H4 (cell line): Measurements from ENCODE around the gene PCGF3. TPM values are rescaled to one million over a fixed set of nuclear protein-coding genes. Genes with fewer than 3 reads are reported as not detected.
"Not testable (repeated sequence)": the region's sequence is repeated elsewhere in the genome, so short reads cannot be mapped to it uniquely, and the experiment has no call there.

Experiments
- DNase-seq: peaks from one replicate; pipeline ENCODE4 v3.0.0-alpha.2; 2015; ENCODE audit warnings: low spot score
- total RNA-seq: library from RNA; depleted of rRNA; stranded (reverse); fragments of >200 nt; shearing (Covaris generic); gene quantifications from 2 replicates; pipeline ENCODE4 v1.2.3, GENCODE V29; 2014

Gene PCGF3
- total RNA-seq, 1 experiment from 2014 or later, result 26.1 TPM

DNA sequence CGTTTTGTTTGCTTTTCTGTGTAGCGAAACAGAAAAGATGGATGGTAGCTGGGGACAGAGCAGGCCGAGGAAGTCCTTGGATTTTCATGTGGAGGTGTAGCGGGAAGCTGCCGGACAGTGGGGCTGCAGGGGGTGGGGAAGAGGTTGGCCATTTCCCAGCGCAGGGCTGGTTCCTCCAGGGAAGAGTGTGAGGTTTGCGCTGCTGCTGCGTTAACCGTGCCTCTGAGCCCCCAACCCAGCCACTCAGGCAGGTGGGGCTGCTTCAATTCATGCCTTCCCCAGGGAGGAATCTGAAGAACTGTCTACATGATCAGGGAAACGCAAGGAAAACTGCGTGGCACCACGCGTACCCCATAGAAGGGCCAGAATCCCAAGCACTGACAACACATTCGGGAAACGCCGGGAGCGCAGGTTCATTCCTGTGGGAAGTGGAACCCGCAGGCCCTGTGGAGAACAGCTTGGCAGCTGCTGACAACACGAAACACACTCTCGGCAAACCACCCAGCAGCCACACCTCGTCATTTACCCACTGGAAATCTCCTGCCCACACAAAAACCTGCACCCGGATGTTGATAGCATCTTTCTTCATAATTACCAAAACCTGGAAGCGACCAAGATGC, 57.7 kb downstream of the PCGF3 start:
- DNase-seq, result no peak

DNA sequence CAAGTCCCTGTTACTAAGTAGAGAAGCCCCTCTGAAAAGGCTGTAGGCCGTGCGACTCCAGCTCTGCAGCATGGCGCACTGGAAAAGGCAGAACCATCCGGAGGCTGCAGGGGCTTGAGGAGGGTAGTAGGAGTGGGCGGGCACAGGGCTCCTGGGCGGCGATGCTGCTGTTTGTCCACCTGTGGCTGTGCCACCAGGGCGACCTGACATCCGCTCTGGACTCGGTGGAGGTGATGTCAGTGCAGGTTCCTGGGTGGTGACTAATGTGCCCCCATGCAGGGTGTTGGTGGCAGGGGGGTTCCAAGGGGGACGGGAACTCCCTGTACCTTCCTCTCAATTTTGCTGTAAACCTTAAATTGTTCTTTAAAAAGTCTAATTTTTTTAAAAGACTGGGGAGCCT, 58.3 kb downstream of the PCGF3 start:
- DNase-seq, result no peak

DNA sequence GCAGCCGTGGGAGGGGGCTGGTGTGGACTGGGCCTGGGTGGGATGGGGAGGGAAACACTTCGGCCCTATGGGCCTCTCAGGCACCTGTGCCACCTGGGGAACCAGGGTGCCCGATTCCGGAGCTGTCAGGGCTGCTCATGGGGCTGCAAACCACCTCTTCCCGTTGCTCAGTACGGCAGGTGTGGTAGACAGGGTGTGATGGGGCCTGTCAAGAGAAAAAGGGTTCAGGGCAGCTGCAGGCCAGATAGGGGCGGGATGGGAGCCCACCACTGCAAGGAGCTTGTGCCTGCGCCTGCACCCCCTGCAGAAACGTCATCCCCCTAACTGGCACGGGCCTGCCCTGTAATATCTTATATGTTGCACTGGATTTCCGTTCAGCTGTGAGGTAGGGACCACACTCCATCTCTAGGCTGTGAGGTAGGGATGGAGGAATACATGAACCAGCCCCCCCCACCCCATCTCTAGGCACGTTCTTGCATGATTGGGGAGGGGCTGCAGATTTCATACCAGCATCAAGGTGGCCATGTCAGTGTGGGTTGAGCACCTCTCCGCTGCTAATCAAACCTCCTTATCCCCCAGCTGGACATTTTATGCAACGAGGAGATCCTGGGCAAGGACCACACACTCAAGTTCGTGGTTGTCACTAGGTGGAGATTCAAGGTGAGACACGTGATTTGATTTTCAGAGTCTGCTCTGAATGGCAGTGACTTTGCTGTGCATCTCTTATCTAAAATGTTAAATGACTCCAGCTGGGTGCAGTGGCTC, 59.0 kb downstream of the PCGF3 start:
- no peak for DNase-seq

DNA sequence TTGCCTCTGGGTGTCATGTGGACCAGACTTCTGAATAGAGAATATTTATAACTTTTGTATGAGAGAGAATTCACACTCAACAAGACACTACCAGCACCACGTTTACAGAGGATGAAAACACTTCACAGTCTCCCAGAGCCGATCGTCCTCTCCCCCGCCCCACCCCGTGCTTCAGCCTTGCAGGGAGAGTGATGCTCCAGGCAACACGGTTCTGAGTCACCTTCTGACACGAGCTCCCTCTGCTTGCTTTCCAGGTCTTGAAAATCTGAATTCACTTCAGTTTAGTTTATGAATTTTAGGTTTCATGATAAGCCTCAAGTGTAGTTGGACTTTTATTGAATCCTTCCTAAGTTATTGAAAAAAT, 60.5 kb downstream of the PCGF3 start:
- DNase-seq, result no peak

DNA sequence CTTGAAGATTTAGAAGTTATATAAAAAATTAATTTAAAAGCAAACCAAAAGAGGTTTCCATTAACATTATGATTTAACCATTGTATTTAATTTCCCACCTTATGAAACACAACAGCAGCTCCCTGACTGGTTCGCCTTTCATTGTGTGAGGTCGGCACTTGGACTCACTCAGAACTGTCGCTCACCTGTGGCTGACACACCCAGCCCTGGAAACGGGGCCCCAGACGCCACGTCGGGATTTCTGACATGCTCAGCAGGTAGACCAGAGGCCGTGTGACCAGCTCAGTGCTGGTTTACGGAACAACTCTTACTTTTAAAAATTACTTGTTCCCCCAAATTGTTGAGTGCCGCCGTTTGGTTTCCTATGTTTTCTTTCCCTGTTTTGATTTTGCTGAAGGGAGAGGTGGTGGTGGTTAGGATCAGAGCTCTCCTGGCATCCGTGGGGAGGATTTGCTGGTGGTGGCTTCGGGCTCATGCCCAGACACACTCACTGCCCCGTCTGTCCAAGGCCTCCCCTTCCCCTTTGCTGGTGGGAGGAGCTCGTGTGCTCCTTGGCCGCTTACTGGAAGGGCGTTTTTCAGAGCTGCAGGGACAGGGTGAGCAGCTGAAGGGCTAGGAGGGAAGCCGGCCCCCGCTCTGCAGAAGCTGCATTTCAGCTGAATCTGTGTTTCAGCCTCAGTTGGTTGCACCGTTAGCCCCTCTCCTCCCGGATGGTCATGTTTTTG, 61.1 kb downstream of the PCGF3 start:
- DNase-seq, result no peak

DNA sequence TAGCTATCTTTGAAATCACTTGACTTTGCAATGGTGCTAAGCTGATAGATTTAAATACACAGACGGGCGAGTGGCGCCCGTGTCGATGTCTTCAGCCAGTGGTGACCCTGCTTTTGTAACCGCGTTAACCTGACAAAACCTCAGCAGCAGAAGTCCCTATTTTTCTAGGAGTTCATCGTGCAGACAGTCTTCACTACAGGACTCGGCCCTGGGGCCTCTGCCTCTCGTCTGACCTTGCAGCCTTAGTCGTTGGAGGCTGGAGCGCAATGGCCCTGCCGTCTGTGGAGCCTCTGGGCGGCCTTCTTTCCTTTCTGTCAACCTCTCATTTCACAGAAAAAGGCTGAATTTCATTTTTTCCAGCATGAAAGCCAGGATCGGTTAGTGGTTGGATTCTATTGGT, 62.4 kb downstream of the PCGF3 start:
- DNase-seq, result no peak

DNA sequence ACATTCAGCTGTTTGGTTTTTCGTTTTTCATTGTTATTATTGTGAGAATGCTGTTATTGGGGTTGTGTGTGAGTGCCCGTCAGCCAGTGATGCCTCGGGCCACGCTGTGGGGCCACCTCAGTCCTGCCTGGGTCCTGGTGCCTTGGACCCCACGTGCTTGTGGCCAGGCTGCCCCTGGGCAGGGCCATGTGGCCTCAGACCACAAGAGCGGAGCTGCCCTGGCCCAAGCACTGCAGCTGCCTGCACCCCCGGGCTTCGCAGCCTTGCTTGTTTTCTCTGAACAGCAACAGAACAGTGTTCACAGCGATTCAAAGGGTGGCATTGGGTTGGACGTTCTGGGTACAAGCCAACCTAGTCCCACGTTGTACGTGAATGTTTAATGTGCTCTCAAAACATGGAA, 63.4 kb downstream of the PCGF3 start:
- no peak for DNase-seq

DNA sequence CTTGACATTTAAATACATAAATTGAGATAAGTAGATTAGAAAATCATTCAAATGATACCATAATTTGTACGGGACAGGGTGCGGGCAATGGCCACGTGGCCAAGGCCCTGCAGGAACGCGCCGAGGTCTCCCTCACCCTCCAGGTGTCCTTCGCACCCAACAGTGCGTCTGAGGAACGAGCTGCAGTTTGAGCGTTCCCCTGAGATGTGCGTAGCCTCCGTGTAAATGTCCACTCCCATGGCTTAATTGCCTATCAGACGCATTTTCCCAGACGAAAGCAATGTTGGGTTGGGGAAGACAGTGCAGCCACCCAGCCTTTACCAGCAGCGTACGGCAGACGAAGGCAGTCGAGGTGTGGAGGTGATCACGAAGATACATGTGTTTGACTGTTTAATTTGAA, 63.9 kb downstream of the PCGF3 start:
- DNase-seq, result no peak

DNA sequence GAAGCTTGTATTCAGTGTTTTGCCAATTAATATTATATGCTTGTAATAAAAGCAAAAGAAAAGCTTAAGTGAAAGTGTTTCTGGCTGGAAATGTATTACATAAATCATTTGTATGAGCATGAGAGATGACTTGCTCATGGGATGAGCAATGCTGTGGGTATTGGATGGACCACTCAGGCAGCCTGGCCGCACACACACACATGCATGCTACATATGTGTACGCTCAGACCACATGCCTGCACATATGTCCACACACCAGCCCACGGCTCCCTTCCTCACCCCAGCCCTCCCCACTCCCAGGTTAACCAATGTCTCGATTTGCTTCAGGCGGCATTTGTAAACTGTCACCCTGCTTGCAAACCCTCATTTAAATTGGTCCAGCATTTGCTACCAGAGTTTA, 64.4 kb downstream of the PCGF3 start:
- no peak for DNase-seq

DNA sequence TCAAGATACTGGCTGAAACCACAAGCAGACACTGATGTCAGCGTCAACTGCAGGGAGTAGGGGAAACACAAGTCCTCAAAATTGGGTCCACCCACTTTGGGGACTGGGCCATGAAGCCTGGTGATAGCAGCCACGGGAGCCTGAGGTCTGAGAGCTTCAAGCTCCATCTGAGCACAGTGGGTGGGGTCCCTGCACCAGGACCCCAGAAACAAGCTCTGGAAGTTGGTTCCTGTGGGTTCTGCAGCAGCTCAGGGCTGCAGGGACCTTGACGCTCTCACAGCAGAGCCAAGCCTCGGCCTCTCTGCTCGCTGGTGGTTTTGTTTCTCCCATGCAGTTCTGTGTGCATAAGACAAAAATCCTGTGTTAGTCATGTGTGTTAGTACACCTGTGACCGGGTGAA, 65.8 kb downstream of the PCGF3 start:
- DNase-seq, result no peak

DNA sequence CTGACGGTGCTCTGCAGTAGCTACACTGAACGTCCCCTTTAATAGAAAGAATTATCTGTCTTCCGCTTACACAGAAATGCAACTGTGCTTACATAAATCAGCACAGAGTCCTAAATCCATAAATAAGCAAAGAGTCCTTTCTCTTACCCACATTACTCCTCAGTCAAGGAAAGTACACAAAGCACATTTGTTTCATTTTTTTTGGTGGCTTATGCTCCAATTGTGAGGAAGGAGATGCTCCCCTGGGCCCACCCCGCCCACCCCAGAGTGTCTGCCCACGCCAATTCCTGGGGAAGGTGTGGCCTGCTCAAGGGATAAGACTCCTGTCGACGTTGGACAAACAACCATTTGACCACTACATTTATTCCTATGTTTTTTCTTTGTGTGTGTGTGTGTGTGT, 66.5 kb downstream of the PCGF3 start:
- DNase-seq, result no peak

DNA sequence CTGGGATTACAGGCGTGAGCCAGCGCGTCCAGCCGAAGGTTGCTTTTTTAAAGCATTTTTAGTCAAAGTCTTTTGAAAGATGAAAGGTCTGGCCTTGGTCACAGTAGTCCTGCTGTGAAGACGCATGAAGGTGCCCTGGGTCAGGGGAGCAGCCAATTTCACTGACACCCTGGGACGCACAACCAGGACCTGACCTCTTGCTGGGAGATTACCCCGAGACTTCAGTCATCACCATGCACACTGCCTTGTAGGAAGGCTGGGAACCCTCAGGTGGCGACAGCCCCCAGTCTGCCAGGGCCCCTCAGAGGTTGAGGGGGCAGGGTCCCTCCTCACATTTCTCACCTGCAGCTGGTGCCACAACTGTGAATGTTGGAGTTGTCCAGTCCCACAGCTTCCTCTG, 67.1 kb downstream of the PCGF3 start:
- no peak for DNase-seq

DNA sequence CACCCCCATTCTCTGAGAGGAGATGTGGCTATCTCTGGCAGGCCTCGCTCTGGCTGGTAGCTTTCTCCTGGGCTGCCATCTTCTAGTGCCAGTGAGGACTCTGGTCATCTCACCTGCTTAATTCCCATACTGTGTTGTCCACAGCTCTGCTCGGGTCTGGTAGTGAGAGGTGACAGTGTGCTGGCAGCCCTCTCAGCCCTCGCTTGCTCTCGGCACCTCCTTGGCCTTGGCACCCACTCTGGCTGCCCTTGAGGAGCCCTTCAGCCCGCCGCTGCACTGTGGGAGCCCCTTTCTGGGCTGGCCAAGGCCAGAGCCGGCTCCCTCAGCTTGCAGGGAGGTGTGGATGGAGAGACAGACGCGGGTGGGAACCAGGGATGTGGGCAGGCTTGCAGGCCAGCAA, 67.6 kb downstream of the PCGF3 start:
- no peak for DNase-seq

DNA sequence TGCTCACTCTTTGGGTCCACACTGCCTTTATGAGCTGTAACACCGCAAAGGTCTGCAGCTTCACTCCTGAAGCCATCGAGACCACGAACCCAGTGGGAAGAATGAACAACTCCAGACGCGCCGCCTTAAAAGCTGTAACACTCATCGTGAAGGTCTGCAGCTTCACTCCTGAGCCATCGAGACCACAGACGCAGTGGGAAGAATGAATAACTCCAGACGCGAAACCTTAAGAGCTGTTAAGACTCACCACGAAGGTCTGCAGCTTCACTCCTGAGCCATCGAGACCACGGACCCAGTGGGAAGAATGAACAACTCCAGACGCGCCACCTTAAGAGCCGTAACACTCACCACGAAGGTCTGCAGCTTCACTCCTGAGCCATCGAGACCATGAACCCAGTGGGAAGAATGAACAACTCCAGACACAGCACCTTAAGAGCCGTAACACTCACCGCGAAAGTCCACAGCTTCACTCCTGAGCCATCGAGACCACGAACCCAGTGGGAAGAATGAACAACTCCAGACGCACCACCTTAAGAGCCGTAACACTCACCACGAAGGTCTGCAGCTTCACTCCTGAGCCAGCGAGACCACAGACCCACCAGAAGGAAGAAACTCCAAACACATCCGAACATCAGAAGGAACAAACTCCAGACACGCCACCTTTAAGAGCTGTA, 68.9 kb downstream of the PCGF3 start:
- DNase-seq, result not testable (repeated sequence)

DNA sequence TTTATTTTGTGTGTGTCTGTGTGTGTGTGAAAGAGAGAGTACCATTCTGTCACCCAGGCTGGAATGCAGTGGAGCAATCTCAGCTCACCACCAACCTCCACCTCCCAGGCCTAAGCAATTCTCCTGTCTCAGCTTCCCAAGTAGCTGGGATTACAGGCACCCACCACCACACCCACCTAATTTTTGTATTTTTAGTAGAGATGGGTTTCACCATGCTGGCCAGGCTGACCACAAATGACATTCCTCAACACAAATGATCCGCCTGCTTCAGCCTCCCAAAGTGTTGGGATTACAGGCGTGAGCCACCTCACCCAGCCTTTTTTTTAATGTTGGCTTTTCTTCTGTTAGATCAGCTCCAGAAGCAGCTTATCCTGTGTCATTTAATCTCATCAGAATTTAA, 69.9 kb downstream of the PCGF3 start:
- DNase-seq, result not testable (repeated sequence)

DNA sequence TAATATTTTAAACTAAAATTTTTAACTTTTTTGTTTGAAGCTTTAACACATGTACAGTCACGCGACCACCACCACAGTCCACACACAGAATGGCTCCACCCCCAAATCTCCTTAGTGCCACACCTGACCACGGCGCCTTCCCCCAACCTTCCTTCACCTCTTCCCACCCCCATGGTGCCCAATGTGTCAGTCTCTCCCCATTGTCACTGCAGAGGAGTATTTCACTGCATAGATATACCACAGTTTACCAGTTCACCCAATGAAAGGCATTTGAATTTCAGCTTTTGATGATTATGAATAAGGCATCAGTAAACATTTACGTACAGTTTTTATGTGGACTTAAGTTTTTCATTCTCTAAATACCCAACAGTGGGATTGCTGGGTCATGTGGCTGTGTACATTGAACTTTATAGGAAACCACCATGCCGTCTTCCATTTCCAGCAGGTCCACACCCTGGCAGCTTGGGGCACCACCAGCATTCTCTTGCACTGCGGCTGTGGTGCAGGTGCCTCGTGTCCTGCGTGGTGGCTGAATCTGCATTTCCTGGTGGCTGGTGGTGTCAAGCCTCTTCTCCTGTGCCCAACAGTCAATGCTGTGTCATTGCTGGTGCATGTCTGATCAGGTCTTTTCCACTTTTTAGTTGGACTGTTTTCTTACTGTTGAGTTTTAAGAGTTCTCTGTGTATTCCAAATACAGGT, 71.3 kb downstream of the PCGF3 start:
- no peak for DNase-seq

DNA sequence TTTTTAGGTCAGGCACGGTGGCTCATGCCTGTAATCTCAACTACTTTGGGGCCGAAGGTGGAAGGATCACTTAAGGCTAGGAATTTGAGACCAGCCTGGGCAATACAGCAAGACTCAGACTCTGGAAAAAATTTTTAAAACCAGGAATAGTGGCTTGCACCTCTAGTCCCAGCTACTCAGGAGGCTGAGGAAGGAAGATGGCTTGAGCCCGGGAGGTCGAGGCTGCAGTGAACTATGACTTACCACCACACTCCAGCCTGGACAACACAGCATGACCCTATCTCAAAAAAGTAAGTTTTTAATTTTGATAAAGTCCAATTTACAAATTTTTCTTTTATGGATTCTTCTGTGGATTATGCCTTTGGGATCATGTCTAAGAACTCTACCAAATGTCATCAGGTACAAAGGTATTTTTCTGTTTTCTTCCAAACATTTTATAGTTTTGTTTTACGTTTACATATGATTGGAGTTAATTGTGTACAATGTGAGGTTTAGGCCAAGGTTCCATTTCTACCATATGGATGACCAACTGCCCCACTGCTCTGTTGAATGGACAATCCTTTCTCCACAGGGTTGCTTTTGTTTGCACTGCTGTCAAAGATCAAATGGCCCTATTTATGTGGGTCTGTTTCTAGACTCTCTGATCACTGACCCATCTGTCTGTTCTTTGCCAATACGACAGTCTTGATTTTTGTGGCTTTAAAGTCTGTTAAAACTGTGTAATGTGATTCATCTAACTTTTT, 72.1 kb downstream of the PCGF3 start:
- DNase-seq, result no peak

DNA sequence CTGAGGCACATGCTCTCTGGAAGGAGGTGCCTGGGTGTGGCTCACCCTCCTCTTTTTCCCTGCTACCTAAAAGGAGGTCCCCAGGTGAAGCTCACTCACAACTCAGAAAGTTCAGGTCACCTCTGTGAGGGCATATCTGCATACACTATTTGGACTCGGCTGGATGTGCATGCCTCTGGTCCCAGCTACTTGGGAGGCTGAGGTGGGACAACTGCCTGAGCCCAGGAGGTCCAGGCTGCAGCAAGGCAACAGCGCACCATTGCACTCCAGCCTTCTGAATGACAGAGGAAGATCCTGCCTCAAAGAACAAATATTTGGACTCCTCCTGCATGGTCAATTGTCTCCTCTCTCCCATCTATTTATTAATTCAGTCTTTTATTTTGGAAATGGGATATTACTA, 73.9 kb downstream of the PCGF3 start:
- no peak for DNase-seq

DNA sequence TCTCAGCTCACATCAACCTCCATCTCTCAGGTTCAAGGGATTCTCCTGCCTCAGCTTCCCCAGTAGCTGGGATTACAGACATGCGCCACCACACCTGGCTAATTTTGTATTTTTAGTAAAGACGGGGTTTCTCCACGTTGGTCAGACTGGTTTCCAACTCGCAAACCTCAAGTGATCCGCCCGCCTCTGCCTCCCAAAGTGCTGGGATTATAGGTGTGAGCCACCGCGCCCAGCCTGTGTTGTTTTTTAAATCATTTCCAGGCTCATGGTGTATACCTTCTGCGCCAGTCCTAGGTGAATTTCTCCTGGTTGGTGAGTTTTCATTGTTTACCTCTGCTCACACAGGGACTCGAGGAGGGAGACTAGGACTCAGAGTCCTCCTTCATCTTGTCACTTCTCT, 74.6 kb downstream of the PCGF3 start:
- not testable (repeated sequence) for DNase-seq

DNA sequence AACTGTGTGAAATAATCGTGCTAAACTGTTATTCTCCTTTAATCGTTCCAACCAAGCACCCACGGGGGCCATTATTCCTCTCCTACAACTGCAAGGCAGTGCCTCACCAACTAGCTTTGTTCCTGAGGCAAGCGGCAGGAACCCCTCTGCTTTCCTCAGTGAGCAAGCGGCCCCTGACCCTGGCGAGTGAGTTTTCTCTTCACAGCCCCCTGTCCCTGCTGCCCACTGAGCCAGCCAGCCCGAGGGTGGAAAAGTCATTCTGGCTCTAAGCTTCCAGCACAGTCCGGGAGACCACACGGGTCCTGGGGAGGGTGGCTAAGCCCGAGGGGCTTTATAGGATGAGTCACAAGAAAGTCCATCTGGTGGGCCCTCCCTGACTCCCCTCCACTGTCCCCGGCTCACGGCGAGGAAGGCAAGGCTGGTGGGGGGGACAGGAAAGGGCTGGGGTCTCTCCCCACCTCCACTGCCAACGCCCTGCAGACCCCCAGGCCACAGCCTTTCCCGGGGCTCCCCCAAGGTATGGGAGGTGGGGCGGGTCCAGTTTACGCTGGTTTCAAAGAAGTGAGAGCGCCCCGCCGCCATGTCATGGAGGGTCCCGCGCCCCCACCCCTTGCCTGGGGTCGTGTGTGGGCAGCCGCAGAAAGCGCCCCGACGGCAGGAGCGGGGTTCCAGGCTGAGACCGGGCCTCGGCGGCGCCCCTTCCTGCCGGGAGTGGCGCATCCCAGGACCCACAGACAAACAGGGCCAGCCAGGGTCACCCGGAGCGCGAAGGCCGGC, 75.3 kb downstream of the PCGF3 start:
- DNase-seq, result no peak
